Hematopoietic multipotent progenitor cell treated with erythropoietin and hydrocortisone succinate and interleukin-3 and kit ligand, for 17 days (in vitro differentiated cells): ENCODE measurements around the gene SLC7A10.
"Not testable (repeated sequence)": the region's sequence is repeated elsewhere in the genome, so short reads cannot be mapped to it uniquely, and the experiment has no call there.

ENCODE experiments used
- DNase-seq: peaks from one replicate; pipeline ENCODE4 v3.0.0-alpha.2; 2015; ENCODE audit warnings: low spot score

SLC7A10 gene

DNA sequence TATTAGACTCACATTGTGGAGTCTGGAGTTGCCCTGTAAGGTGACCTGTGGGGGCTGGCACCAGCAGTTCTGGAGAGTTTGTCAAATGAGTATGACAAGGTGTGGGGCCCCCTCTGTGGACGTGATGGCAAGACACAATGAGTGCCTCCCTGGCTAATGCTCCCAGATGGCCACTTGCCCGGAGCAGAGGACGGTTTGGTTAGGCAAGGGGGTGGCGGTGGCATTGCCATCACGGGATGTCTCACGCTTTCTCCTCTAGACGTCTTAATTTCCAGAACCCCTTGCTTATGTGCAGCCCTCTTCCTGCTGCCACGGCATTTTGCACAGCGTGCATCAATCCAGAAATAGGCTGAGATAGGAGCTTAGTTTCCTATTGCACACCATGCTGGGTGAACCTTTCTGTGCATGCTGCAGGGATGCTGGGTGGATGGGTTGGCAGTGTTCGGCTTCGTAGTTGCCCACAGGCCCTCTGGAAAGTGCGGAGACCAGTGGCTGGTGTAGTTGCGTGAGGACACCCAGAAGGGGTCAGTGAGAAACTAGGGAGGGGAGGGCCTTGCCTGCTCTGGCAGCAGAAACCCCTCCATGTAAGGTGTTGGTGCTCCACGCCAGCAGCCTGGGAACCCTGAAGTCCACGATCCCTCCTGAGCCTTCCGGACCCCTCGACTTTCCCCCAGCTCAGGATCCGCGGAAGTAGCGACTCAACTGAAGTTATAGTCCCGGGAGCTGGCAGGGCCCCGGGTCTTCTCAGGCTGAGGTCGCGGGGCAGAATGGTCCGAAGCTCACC lies 49.6 kb downstream of the SLC7A10 start:
- DNase-seq, result no peak

DNA sequence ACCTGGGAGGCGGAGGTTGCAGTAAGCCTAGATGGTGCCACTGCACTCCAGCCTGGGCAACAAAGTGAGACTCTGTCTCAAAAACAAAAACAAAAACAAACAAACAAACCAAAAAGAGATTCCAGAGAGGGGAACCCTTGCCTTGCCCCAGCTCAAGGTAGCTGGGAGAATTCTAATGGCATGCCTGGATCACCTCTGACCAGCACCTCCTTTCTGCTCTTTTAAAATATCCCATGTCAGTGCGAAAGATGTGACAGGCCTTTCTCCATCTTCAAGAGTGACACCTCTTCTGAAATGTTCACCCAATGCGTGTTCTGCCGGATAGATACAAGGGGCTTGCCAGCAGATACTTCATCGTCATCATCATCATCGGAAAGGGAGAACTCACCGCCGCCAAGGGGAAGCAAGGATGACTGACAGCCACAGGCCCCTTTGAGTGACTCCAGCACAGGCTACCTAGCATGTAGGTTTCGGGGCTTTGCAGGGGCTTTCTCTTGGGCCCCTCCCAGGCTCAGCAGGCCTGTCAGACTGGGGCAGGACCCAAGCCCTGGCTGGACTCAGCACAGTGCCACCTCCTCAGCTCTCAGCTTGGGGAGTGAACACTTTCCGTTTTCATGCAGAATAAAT lies 50.4 kb downstream of the SLC7A10 start:
- DNase-seq, result no peak

DNA sequence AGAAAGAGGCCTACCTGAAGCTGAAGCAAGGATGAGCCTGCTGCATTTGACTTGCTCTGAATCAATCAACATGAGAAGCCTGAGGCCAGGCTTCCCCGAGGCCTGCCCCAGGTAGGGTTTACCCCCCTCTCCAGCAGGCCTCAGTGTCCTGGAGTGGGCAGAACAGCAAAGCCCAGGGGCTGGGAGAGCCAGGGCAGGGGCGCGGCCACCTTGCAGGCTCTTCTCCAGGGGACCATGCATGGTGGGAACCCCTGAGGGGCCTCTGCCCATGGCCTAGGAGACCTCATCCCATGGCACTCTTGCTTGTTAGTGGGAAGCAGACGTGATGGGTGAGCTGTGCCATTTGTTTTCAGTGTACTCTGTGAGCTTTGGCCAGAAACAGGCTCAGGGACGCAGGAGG lies 51.5 kb downstream of the SLC7A10 start:
- DNase-seq, result no peak

DNA sequence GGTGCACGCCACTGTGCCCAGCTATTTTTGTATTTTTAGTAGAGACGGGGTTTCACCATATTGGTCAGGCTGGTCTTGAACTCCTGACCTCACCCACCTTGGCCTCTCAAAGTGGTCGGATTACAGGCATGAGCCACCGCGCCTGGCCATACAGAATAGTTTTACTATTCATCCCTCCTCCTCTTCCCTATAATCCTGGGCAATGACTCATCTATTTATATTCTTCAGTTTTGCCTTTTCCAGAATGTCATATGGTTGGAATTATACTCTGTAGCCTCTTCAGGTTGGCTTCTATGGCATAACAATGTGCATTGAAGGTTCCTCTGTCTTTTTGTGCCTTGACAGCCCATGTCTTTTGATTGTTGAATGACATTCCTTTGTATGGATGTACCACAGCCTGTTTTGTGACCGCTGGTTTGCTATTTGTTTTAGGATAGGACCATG lies 53.7 kb downstream of the SLC7A10 start:
- DNase-seq, result no peak

DNA sequence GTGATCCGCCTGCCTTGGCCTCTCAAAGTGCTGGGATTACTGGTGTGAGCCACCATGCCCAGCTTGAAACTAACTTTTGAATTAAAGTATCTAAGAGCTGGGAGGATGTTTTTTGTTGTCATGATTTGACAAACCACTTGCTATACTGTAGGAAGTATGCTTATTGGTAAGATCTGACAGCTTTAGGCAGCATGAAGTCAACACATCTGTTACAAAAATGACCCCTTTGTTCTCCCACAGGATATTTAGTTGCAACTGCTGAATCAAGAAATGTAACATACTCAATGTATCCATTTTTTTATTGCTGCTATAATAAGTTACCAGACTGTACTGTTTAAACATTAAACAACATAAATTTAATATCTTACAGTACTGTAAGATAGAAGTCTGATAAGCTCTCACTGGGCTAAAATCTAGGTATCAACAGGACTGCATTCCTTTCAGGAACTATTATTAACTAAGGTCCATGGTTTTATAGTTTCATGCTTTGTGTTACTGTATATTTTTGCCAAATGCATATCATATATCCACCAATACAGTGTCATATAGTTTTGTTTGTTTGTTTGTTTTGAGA lies 54.3 kb downstream of the SLC7A10 start:
- DNase-seq, result no peak

DNA sequence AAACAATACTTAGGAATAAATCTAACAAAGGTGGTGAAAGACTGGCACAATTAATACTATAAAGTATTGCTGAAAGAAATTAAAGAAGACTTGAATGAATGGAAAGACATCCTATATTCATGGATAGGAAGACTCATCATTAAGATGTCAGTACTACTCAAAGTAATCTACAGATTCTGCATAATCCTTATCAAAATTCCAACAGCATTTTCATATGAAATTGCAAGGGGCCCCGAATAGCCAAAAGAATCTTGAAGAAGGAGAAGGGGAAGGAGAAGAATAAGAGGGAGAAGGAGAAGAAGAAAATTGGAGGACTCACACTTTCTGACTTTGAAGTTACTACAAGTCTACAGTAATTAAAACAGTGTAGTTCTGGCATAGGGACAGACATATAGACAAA lies 57.1 kb downstream of the SLC7A10 start:
- DNase-seq, result no peak

DNA sequence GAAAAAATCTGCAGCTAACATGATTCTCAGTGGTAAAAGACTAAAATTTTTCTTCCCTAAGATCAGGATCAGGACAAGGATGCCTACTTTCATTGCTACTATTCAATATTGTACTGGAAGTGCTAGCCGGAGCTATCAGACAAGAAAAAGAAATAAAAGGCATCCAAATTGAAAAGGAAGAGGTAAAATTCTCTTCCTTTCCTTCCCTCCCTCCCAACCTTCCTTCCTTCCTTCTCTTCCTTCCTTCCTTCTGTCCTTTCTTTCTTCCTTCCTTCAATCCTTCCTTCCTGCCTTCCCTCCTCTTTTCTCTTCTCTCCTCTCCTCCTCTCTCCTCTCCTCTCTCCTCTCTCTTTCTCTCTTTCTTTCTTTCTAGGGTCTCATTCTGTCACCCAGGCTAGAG lies 58.2 kb downstream of the SLC7A10 start:
- DNase-seq, result no peak

DNA sequence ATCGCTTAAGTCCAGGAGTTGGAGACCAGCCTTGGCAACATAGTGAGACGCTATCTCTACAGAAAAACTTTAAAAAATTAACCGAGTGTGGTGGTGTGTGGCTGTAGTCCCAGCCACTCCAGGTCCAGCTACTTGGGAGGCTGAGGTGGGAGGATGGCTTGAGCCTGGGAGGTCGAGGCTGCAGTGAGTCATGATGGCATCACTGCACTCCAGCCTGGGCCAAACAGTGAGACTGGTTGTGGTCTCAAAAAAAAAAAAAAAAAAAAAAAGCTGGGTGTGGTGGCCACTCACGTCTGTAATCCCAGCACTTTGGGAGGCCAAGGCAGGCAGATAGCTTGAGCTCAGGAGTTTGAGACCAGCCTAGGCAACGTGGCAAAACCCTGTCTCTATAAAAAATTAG lies 59.6 kb downstream of the SLC7A10 start:
- not testable (repeated sequence) for DNase-seq

DNA sequence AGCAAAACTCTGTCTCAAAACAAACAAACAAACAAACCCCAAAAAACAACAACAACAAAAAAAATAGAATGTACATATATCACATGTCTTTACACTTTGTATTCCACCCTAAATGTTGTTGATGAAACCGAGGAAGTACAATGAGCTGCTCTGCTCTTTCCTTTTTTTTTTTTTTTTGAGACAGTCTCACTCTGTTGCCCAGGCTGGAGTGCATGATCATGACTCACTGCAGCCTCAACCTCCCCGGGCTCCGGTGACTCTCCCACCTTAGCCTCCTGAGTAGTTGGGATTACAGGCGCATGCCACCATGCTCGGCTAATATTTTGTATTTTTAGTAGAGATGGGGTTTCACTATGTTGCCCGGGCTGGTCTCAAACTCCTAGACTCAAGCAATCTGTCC lies 62.2 kb downstream of the SLC7A10 start:
- DNase-seq, result no peak

DNA sequence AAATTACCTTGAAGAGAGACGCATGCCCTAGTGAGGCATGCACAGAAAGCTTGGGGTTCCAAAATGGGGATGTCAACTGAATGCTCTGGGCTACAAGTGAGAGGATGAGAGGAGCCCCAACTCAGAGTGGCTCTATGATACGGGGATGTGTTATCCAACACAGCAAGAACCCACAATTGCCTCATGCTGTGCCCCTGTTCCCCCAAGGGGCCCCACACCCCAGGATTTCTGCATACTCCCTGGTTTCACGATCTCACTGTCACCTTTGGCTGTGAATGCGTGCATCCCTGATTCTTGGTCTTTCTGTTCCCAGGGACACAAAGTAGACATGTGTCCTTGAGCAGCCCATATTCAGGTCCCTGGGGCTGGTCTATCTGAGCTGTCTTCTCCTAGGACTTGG lies 64.4 kb downstream of the SLC7A10 start:
- DNase-seq, result no peak

DNA sequence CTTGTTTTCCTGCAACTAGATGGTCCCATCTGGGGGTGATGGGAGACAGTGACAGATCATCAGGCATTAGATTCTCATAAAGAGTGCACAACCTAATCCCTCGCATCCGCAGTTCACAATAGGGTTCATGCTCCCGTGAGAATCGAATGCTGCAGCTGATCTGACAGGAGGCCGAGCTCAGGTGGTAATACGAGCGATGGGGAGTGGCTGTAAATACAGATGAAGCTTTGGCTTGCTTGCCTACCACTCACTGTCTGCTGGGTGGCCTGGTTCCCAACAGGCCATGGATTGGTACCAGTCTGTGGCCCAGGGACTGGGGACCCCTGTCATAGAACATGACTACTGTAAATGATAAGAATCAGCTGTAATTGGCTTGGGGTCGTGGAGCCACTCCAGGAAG lies 65.8 kb downstream of the SLC7A10 start:
- DNase-seq, result no peak

DNA sequence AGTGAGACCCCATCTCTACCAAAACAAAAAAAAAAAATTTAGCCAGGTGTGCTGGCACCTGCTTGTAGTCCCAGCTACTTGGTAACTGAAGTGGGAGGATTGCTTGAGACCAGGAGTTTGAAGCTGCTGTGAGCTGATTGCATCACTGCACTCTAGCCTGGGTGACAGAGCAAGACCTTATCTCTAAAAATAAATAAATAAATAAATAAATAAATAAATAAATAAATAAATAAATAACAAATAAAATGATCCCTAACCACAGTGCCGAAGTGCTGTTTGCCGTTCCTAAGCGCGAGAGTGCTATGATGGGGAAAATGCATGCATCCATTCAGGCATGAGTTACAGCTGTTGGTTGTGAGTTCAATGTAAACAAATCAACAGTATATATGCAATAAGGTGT lies 66.5 kb downstream of the SLC7A10 start:
- DNase-seq, result no peak
